Thoracic aorta (tissue), 2 donors: Measurements from ENCODE around the gene OSBPL7. TPM values are rescaled to one million over a fixed set of nuclear protein-coding genes. Genes with fewer than 3 reads are reported as not detected.
A peak's percentile ranks its signal among the peaks of the same experiment; 100 is the strongest.

ENCODE experiments used
- ATAC-seq: fragments of 150-250 bp; one replicate; pipeline ENCODE4 v1.8.0; 2017; ENCODE audit warnings: low read depth; ENCODE audit not compliant: insufficient number of reproducible peaks, low FRiP score
- DNase-seq: peaks from one replicate; pipeline ENCODE4 v3.0.0-alpha.2; 2020; ENCODE audit warnings: low spot score
- H3K27ac ChIP-seq, 2 donors: fragments of 200-600 bp; sonication (generic); 1 replicate in 1 of 2; 2 replicates in 1 of 2; pipeline ENCODE4 v1.5.1; 2016; ENCODE audit warnings: mild to moderate bottlenecking in 2 of 2, moderate library complexity in 2 of 2
- H3K27me3 ChIP-seq: fragments of 200-600 bp; sonication (generic); replicated peaks from 2 replicates; pipeline ENCODE4 v1.6.0; 2016; ENCODE audit warnings: mild to moderate bottlenecking; ENCODE audit not compliant: insufficient read depth
- H3K36me3 ChIP-seq: fragments of 200-600 bp; sonication (generic); one replicate; pipeline ENCODE4 v1.5.1; 2016
- H3K4me1 ChIP-seq, 2 donors: fragments of 200-600 bp; sonication (generic); 1 replicate in 1 of 2; 2 replicates in 1 of 2; pipeline versions ENCODE4 v1.5.1 to v1.6.0; 2016; ENCODE audit warnings: low read depth in 2 of 2, mild to moderate bottlenecking in 1 of 2; ENCODE audit not compliant: control insufficient read depth in 1 of 2
- H3K4me3 ChIP-seq: fragments of 200-600 bp; sonication (generic); 2 replicates; pipeline ENCODE4 v1.5.1; 2016; ENCODE audit warnings: mild to moderate bottlenecking
- H3K9me3 ChIP-seq: fragments of 200-600 bp; sonication (generic); 2 replicates; pipeline ENCODE4 v1.5.1; 2016
- CTCF ChIP-seq: fragments of 200-600 bp; sonication (generic); IDR thresholded peaks from one replicate; pipeline ENCODE4 v1.5.1; 2019; ENCODE audit warnings: antibody characterized with exemption
- total RNA-seq, 2 donors: library from RNA; depleted of rRNA; stranded (reverse); fragments of >200 nt; gene quantifications; one replicate each; pipeline versions ENCODE4 v1.1.0 to v1.2.3, GENCODE V29; 2016

The OSBPL7 gene
- total RNA-seq, 2 donors from 2014 or later: 15.5 to 20.0 TPM

DNA sequence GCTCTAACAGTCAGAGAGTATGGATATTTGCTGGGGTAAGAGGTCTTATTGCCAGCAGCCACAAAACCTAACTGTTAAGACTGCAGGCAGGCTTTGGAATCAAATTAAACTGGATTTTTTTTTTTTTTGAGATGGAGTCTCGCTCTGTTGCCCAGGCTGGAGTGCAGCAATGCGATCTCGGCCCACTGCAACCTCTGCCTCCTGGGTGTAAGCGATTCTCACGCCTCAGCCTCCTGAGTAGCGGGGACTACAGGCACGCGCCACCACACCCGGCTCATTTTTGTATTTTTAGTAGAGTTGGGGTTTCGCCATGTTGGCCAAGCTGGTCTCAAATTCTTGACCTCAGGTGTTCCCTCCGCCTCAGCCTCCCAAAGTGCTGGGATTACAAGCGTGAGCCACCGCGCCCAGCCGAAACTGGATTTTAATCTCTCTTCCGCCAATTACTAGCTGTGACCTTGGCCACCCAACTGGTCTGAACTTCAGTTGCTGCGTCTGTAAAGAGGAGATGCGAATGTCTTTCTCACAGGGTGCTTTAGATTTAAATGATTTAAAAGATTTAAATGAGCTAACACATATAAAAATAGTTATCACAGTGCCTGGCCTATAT is 8.9 kb upstream of the OSBPL7 start:
- no peaks in the 10 kb centered on the region for H3K9me3 ChIP-seq
- DNase-seq (no peak), ATAC-seq (no peak)
- H3K36me3 ChIP-seq: peaks cover 23% of the 10 kb centered on the region
- peak overlapping the region; percentile 85 for H3K4me3 ChIP-seq
- H3K27ac ChIP-seq: peak overlapping the region; percentile 70 to 75
- H3K4me1 ChIP-seq: peaks cover 13 to 18% of the 10 kb centered on the region in 2 donors
- TF ChIP-seq CTCF: no peak
- H3K27me3 ChIP-seq: no peaks in the 10 kb centered on the region

DNA sequence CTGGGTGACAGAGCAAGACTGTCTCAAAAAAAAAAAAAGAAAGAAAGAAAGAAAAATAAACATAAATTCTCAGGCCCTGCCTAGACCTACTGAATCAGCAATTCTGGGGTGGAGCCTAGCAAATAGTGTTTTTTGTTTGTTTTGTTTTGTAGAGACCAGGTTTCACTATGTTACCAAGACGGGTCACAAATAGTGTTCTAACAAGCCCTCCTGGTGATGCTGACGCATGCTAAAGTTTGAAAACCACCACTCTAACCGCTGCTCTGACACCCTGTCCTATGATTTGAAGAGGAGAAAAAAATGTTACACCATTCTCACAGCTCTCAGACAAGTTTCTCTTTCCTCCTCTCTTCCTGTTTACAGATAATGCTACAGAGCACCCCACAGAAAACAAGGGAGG is 8.3 kb upstream of the OSBPL7 start:
- peaks cover 13 to 18% of the 10 kb centered on the region in 2 donors for H3K4me1 ChIP-seq
- TF ChIP-seq CTCF: no peak
- peaks cover 27% of the 10 kb centered on the region for H3K36me3 ChIP-seq
- no peak for DNase-seq
- H3K27ac ChIP-seq: no peak overlapping the region
- no peak overlapping the region for H3K4me3 ChIP-seq
- H3K9me3 ChIP-seq: no peaks in the 10 kb centered on the region
- ATAC-seq: no peak
- no peaks in the 10 kb centered on the region for H3K27me3 ChIP-seq

GRCh38 chr17:47823519-47823918 is 1.9 kb upstream of the OSBPL7 start:
- Histone ChIP-seq H3K4me3 (no peak overlapping the region), H3K27me3 (no peaks in the 10 kb centered on the region), H3K36me3 (peaks cover 43% of the 10 kb centered on the region), H3K27ac (no peak overlapping the region), H3K4me1 (peaks cover 11 to 20% of the 10 kb centered on the region in 2 donors), H3K9me3 (no peaks in the 10 kb centered on the region)
- no peak for DNase-seq
- no peak for ATAC-seq
- no peak for TF ChIP-seq CTCF

DNA sequence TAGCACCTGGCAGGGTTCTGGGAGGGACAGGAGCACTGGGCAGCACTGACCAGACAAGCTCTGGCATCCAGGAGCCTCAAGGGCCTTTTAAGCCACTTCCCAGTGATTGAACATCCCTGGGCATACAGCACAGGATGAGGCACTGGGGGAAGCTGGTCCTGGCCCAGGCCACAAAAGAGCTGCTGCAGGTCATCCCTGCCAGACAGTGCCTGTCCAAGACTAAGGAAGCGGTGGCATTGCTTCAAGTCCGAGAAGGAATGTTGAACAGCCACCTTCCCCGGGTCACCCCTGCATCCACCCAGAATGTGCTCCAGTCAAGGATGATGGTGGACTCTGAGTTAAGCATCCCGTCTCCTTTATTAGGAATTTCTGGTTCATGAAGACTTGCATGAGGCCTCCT is 1.2 kb upstream of the OSBPL7 start:
- ATAC-seq (no peak), DNase-seq (no peak)
- peaks cover 46% of the 10 kb centered on the region for H3K36me3 ChIP-seq

DNA sequence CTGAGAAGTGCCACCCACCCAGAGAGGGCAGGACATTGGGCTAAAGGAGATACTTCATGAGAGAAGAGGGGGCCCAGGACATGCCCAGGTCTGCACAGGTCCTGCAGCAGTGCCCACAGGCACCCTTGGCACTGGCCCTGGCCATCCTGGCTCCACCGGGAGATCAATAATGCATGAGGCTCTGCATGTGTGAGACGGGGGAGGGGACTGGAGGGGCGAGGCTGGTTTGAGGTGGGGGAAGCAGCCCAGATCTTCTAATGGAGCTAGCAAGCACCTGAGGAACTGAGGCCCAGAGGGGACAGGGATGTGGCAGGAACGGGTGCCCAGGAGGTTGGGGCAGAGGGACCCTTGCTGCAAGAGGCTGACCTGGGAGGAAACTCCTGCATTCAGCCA is 567 bp downstream of the OSBPL7 start:
- Histone ChIP-seq H3K4me1 (peaks cover 11 to 20% of the 10 kb centered on the region in 2 donors), H3K27me3 (no peaks in the 10 kb centered on the region), H3K36me3 (peaks cover 41% of the 10 kb centered on the region), H3K9me3 (no peaks in the 10 kb centered on the region), H3K4me3 (peak overlapping the region; percentile 76), H3K27ac (peak overlapping the region; percentile 26 to 72)
- DNase-seq: no peak
- no peak for ATAC-seq
- TF ChIP-seq CTCF: no peak

More for the DNA sequence above, 1.2 kb upstream of the OSBPL7 start:
- H3K4me1 ChIP-seq: peaks cover 11 to 20% of the 10 kb centered on the region in 2 donors
- no peak for TF ChIP-seq CTCF
- no peak overlapping the region for H3K4me3 ChIP-seq
- H3K27me3 ChIP-seq: no peaks in the 10 kb centered on the region
- H3K27ac ChIP-seq: no peak overlapping the region
- H3K9me3 ChIP-seq: no peaks in the 10 kb centered on the region
